Measurements from ENCODE around the gene CTSL. TPM values are rescaled to one million over a fixed set of nuclear protein-coding genes. Genes with fewer than 3 reads are reported as not detected.

The CTSL gene
- total and polyA plus RNA-seq, 11 donors: 86.6 to 382 (median 130) TPM

DNA sequence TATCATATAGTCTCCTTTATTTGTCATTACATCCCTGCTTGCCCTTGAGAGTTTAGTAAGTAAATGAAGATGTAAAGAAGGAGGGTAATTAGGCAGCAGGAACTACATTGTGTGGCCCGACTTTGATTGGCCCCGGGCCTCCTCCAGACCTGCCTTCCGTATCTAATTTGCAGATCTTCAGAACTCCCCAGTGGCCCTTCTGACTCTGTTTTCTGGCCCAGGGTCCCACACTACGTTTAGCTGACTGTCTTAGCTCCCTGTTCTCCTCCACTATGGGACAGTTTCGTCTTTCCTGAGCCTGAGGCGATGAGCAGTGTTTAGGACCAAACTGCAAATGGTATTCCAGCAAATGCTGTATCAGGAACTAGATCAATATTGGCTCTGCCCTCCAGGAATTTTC is 21.6 kb upstream of the CTSL start:
- intact Hi-C loops (cut with DNase I): loop anchor here in 1 of 10 donors (10.0 kb wide), 1 partner anchor 50 kb away; no protein-coding TSS in a partner anchor
- peaks cover 0 to 24% (median 0%) of the 10 kb centered on the region in 9 donors for H3K36me3 ChIP-seq
- no peaks in the 10 kb centered on the region for H3K9me3 ChIP-seq
- no peak for DNase-seq
- peak overlapping the region in 1 of 12 donors; percentile 11 for H3K27ac ChIP-seq
- WGBS, 4 donors: 70 to 82% (median 77%) methylated on average over 6 of the region's 6 CpGs
- no peak for TF ChIP-seq POLR2A (IDR thresholded peaks at IDR 0.05)
- no peak for ATAC-seq
- H3K27me3 ChIP-seq: no peaks in the 10 kb centered on the region
- H3K4me1 ChIP-seq: peaks cover 0 to 17% (median 0%) of the 10 kb centered on the region in 12 donors
- no peak overlapping the region for H3K4me3 ChIP-seq

- intact Hi-C loops (cut with DNase I): loop anchor here in 1 of 10 donors (10.0 kb wide), 1 partner anchor 49 kb away; no protein-coding TSS in a partner anchor
- Histone ChIP-seq H3K9me3 (no peaks in the 10 kb centered on the region), H3K4me1 (peaks cover 0 to 17% (median 0%) of the 10 kb centered on the region in 12 donors), H3K36me3 (peaks cover 0 to 24% (median 0%) of the 10 kb centered on the region in 9 donors), H3K27ac (no peak overlapping the region), H3K27me3 (no peaks in the 10 kb centered on the region), H3K4me3 (no peak overlapping the region)
- no peak for TF ChIP-seq POLR2A (IDR thresholded peaks at IDR 0.05)
- TF ChIP-seq, protein P1, sequence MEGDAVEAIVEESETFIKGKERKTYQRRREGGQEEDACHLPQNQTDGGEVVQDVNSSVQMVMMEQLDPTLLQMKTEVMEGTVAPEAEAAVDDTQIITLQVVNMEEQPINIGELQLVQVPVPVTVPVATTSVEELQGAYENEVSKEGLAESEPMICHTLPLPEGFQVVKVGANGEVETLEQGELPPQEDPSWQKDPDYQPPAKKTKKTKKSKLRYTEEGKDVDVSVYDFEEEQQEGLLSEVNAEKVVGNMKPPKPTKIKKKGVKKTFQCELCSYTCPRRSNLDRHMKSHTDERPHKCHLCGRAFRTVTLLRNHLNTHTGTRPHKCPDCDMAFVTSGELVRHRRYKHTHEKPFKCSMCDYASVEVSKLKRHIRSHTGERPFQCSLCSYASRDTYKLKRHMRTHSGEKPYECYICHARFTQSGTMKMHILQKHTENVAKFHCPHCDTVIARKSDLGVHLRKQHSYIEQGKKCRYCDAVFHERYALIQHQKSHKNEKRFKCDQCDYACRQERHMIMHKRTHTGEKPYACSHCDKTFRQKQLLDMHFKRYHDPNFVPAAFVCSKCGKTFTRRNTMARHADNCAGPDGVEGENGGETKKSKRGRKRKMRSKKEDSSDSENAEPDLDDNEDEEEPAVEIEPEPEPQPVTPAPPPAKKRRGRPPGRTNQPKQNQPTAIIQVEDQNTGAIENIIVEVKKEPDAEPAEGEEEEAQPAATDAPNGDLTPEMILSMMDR (IDR thresholded peaks at IDR 0.05): no peak
- WGBS, 4 donors: 94 to 99% (median 97%) methylated on average over 17 to 39 of the region's 39 CpGs
- DNase-seq (no peak), ATAC-seq (no peak)
These were observed 19.7 kb upstream of the CTSL start for GRCh38 chr9:87706066-87706739.

DNA sequence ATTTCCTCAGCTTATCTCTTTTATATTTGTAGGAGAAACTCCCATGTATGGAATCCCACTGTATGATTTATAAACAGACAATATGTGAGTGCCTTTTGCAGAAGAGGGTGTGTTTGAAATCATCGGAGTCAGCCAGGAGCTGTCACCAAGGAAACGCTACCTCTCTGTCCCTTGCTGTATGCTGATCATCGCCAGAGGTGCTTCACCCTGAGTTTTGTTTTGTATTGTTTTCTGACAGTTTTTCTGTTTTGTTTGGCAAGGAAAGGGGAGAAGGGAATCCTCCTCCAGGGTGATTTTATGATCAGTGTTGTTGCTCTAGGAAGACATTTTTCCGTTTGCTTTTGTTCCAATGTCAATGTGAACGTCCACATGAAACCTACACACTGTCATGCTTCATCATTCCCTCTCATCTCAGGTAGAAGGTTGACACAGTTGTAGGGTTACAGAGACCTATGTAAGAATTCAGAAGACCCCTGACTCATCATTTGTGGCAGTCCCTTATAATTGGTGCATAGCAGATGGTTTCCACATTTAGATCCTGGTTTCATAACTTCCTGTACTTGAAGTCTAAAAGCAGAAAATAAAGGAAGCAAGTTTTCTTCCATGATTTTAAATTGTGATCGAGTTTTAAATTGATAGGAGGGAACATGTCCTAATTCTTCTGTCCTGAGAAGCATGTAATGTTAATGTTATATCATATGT is 18.0 kb upstream of the CTSL start:
- 54 to 67% (median 62%) methylated on average over 6 of the region's 6 CpGs for WGBS, 4 donors
- TF ChIP-seq POLR2A (IDR thresholded peaks at IDR 0.05): no peak
- TF ChIP-seq, protein P1 (IDR thresholded peaks at IDR 0.05): no peak
- intact Hi-C loops (cut with DNase I): loop anchor here in 1 of 10 donors (10.0 kb wide), 1 partner anchor 47 kb away; no protein-coding TSS in a partner anchor
- Histone ChIP-seq H3K27ac (peak overlapping the region in 1 of 12 donors; percentile 2), H3K36me3 (peaks cover 0 to 21% (median 0%) of the 10 kb centered on the region in 9 donors), H3K9me3 (no peaks in the 10 kb centered on the region), H3K4me1 (peaks cover 0 to 32% (median 0%) of the 10 kb centered on the region in 12 donors), H3K4me3 (no peak overlapping the region), H3K27me3 (no peaks in the 10 kb centered on the region)
- no peak for ATAC-seq
- no peak for DNase-seq

GRCh38 chr9:87708546-87708945 is 17.4 kb upstream of the CTSL start:
- no peak for ATAC-seq
- H3K4me1 ChIP-seq: peaks cover 0 to 33% (median 0%) of the 10 kb centered on the region in 12 donors
- DNase-seq: no peak
- no peak overlapping the region for H3K4me3 ChIP-seq
- intact Hi-C loops (cut with DNase I): loop anchor here in 1 of 10 donors (10.0 kb wide), 1 partner anchor 46 kb away; no protein-coding TSS in a partner anchor
- 83 to 89% (median 87%) methylated on average over 5 of the region's 5 CpGs for WGBS, 4 donors
- H3K9me3 ChIP-seq: no peaks in the 10 kb centered on the region
- H3K27ac ChIP-seq: no peak overlapping the region
- peaks cover 0 to 15% (median 0%) of the 10 kb centered on the region in 9 donors for H3K36me3 ChIP-seq
- TF ChIP-seq POLR2A (IDR thresholded peaks at IDR 0.05): no peak
- TF ChIP-seq, protein P1 (IDR thresholded peaks at IDR 0.05): no peak
- H3K27me3 ChIP-seq: no peaks in the 10 kb centered on the region

Measured in heart left ventricle (tissue), 16 donors.